Spleen (tissue), 11 donors: ENCODE data around the gene DPH5. TPM values are rescaled to one million over a fixed set of nuclear protein-coding genes. Genes with fewer than 3 reads are reported as not detected.
"Not testable (repeated sequence)": the region's sequence is repeated elsewhere in the genome, so short reads cannot be mapped to it uniquely, and the experiment has no call there.

ENCODE experiments used
- DNase-seq: peaks from one replicate; pipeline ENCODE4 v3.0.0-alpha.2; 2020
- H3K27ac ChIP-seq, 8 donors: fragments of 200-600 bp; sonication (generic) in 7 of 8; 1 replicate in 4 of 8; 2 replicates in 4 of 8; pipeline versions ENCODE4 v1.5.0 to v1.8.0; 2016 to 2021; ENCODE audit warnings: inconsistent platforms in 4 of 8, mild to moderate bottlenecking in 4 of 8, moderate library complexity in 1 of 8
- H3K27me3 ChIP-seq, 7 donors: fragments of 200-600 bp; sonication (generic) in 6 of 7; replicated peaks in 1 of 7; 1 replicate in 4 of 7; 2 replicates in 3 of 7; pipeline versions ENCODE4 v1.5.0 to v1.8.0; 2016 to 2021; ENCODE audit warnings: inconsistent platforms in 3 of 7, mild to moderate bottlenecking in 1 of 7
- H3K36me3 ChIP-seq, 6 donors: fragments of 200-600 bp; sonication (generic) in 5 of 6; 1 replicate in 4 of 6; 2 replicates in 2 of 6; pipeline versions ENCODE4 v1.5.0 to v1.8.0; 2016 to 2021; ENCODE audit warnings: inconsistent platforms in 2 of 6
- H3K4me1 ChIP-seq, 6 donors: fragments of 200-600 bp; sonication (generic) in 5 of 6; 1 replicate in 3 of 6; 2 replicates in 3 of 6; pipeline versions ENCODE4 v1.5.0 to v1.8.0; 2016 to 2021; ENCODE audit warnings: inconsistent platforms in 3 of 6
- H3K4me3 ChIP-seq, 8 donors: fragments of 200-600 bp; sonication (generic) in 7 of 8; 1 replicate in 4 of 8; 2 replicates in 4 of 8; pipeline versions ENCODE4 v1.5.0 to v1.8.0; 2016 to 2021; ENCODE audit warnings: inconsistent platforms in 4 of 8, mild to moderate bottlenecking in 4 of 8, moderate library complexity in 2 of 8
- H3K9me3 ChIP-seq, 8 donors: fragments of 200-600 bp; sonication (generic) in 7 of 8; 1 replicate in 4 of 8; 2 replicates in 4 of 8; pipeline versions ENCODE4 v1.5.0 to v1.8.0; 2016 to 2021; ENCODE audit warnings: inconsistent platforms in 4 of 8
- CTCF ChIP-seq, 11 experiments: fragments of 200-600 bp in 7 of 11; fragments of 450-650 bp in 4 of 11; sonication (generic) in 4 of 11; IDR thresholded peaks in 8 of 11; conservative IDR thresholded peaks in 3 of 11; 1 replicate in 7 of 11; 2 replicates in 4 of 11; pipeline versions ENCODE4 v1.4.0 to v1.8.0; 2016 to 2021; ENCODE audit warnings: antibody characterized with exemption in 11 of 11, inconsistent platforms in 4 of 11, mild to moderate bottlenecking in 1 of 11
- POLR2A ChIP-seq, 3 donors: fragments of 450-650 bp; IDR thresholded peaks; one replicate each; pipeline ENCODE4 v1.5.1; 2017; ENCODE audit warnings: antibody characterized with exemption in 3 of 3, mild to moderate bottlenecking in 1 of 3
- POLR2AphosphoS5 ChIP-seq, 3 donors: sonication (generic); formaldehyde crosslinking; IDR thresholded peaks; one replicate each; pipeline ENCODE4 v1.5.1; 2017; ENCODE audit warnings: antibody characterized with exemption in 3 of 3
- WGBS, 5 donors: extraction: QIAGEN DNeasy Blood & Tissue Kit in 3 of 5; methylation state at CpG; one replicate each; pipeline versions ENCODE4 v1.1.5 to v1.1.7; 2013 to 2018; 5-methylcytosine and 5-hydroxymethylcytosine counted together
- intact Hi-C: fragments of 100-400 bp; cut with DNase I; formaldehyde crosslinking; loops from one replicate; pipeline ENCODE4 v1.15.0; 2023; ENCODE audit warnings: low total_unique reads
- polyA plus RNA-seq, 3 donors: library from polyadenylated mRNA; stranded (reverse); fragments of 200-250 nt; gene quantifications; one replicate each; pipeline ENCODE4 v1.2.1, GENCODE V29; 2013
- total RNA-seq, 7 donors: library from RNA; depleted of rRNA in 3 of 7; stranded (reverse); fragments of >200 nt in 3 of 7; fragmentation: NEBNext Ultra II Directional in 4 of 7; extraction: Animal tissue kit (Norgen Biotek cat#: 25700) in 4 of 7; gene quantifications; one replicate each; pipeline versions ENCODE4 v1.1.0 to v1.2.1, GENCODE V29; 2016 to 2021
- donor health status: healthy with polysubstance abuse.
- donor health status: DM: no; HTN: no; CAD: no; lungs with moderate emphysema.
- donor health status: DM: no; HTN: no; CAD: no.
- donor health status: Bipolar disorder and iron deficiency.
- donor health status: healthy.
- donor health status: DM: no; HTN: no; CAD: no.
- donor health status: DM: yes; HTN: yes; CAD: no.

DPH5 gene
- total and polyA plus RNA-seq, 10 donors = 19.3 to 60.0 (median 26.0) TPM

- peaks cover 2 to 54% (median 25%) of the 10 kb centered on the region in 6 donors for H3K4me1 ChIP-seq
- intact Hi-C loops = no loop called here
- H3K4me3 ChIP-seq = no peak overlapping the region
- no peak overlapping the region for H3K27ac ChIP-seq
- peaks cover 0 to 3% (median 0%) of the 10 kb centered on the region in 8 donors for H3K9me3 ChIP-seq
- TF ChIP-seq POLR2AphosphoS5 (IDR thresholded peaks at IDR 0.05) (no peak), POLR2A (IDR thresholded peaks at IDR 0.05) (no peak), CTCF (IDR thresholded peaks at IDR 0.05 in 8 of 11, conservative IDR thresholded peaks at IDR 0.05 in 3 of 11) (no peak)
- no peaks in the 10 kb centered on the region for H3K36me3 ChIP-seq
- DNase-seq = no peak
- WGBS, 5 donors = 88 to 97% (median 94%) methylated on average over 4 of the region's 4 CpGs
- no peaks in the 10 kb centered on the region for H3K27me3 ChIP-seq
Measured at GRCh38 chr1:101069158-101069557, 43.6 kb upstream of the DPH5 start.

GRCh38 chr1:101066937-101067335, 41.4 kb upstream of the DPH5 start:
- intact Hi-C loops, DNase-seq, H3K9me3 ChIP-seq, H3K4me3 ChIP-seq, H3K36me3 ChIP-seq, H3K27me3 ChIP-seq: not testable (repeated sequence)
- peaks cover 2 to 63% (median 28%) of the 10 kb centered on the region in 6 donors for H3K4me1 ChIP-seq
- peak overlapping the region in 3 of 8 donors; percentile 30 to 69 (median 38) for H3K27ac ChIP-seq
- WGBS, 5 donors = 83 to 94% (median 91%) methylated on average over 1 of the region's 1 CpG

- Histone ChIP-seq H3K27ac (peak overlapping the region in 4 of 8 donors; percentile 29 to 69 (median 34)), H3K27me3 (no peaks in the 10 kb centered on the region), H3K4me1 (peaks cover 0 to 57% (median 26%) of the 10 kb centered on the region in 6 donors), H3K36me3 (no peaks in the 10 kb centered on the region), H3K4me3 (no peak overlapping the region), H3K9me3 (peaks cover 0 to 3% (median 0%) of the 10 kb centered on the region in 8 donors)
- TF ChIP-seq POLR2A (IDR thresholded peaks at IDR 0.05) = no peak
- no peak for TF ChIP-seq CTCF (IDR thresholded peaks at IDR 0.05 in 8 of 11, conservative IDR thresholded peaks at IDR 0.05 in 3 of 11)
- TF ChIP-seq POLR2AphosphoS5 (IDR thresholded peaks at IDR 0.05) = no peak
- intact Hi-C loops = no loop called here
- no peak for DNase-seq
Measured at GRCh38 chr1:101066260-101066936, 40.8 kb upstream of the DPH5 start.

GRCh38 chr1:101065575-101065974, 40.0 kb upstream of the DPH5 start:
- intact Hi-C loops = no loop called here
- TF ChIP-seq POLR2A (IDR thresholded peaks at IDR 0.05) (no peak), POLR2AphosphoS5 (IDR thresholded peaks at IDR 0.05) (no peak), CTCF (IDR thresholded peaks at IDR 0.05 in 8 of 11, conservative IDR thresholded peaks at IDR 0.05 in 3 of 11) (no peak)
- no peak for DNase-seq
- 54 to 71% (median 68%) methylated on average over 1 of the region's 1 CpG for WGBS, 5 donors
- Histone ChIP-seq H3K27me3 (no peaks in the 10 kb centered on the region), H3K4me1 (peaks cover 0 to 49% (median 21%) of the 10 kb centered on the region in 6 donors), H3K4me3 (no peak overlapping the region), H3K9me3 (peaks cover 0 to 3% (median 0%) of the 10 kb centered on the region in 8 donors), H3K36me3 (no peaks in the 10 kb centered on the region), H3K27ac (peak overlapping the region in 5 of 8 donors; percentile 18 to 69 (median 30))
